Measurements from ENCODE around the gene EHD2.

DNA sequence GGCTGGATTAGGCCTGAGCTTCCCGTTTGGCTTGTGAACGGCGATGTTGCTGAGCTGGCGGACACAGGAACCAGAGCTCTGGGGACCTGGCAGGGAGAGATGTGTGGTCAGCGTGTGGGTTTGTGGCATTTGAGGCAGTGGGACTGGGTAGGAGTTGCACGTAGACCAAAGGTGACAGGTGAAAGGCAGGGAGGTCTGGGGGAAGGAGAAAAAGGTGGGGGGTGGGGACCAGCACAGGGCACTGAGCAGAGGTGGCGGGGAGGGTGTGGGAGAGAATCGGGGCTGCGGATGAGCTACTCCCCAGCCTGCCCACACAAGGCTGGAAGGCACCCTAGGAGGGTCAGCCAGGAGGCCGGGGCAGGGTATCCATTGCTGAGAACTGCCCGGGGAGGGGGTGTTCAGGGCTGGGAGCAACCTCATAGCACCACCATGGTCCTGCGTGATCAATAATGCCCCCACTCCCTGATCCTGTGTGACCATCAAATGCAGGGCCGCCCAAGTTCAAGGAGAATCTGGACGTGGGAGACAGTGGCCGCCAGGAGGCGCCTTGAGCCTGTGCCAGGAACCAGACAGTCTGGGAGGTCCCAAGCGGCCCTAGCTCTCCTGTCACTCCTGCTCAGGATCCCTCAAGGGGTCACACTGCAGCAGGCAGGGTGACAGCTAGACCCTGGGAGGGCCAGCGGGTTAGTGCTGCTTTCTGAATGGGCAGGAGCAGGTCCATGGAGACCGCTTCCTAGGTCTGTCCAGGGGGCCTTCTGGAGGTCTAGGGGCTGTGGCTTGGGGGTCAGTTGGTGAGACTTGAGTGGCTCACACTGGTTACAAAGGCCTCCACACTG is 52.5 kb downstream of the EHD2 start:
- TF ChIP-seq POLR2AphosphoS5 (IDR thresholded peaks at IDR 0.05) (no peak), POLR2A (IDR thresholded peaks at IDR 0.05) (no peak)
- TF ChIP-seq, protein P1, sequence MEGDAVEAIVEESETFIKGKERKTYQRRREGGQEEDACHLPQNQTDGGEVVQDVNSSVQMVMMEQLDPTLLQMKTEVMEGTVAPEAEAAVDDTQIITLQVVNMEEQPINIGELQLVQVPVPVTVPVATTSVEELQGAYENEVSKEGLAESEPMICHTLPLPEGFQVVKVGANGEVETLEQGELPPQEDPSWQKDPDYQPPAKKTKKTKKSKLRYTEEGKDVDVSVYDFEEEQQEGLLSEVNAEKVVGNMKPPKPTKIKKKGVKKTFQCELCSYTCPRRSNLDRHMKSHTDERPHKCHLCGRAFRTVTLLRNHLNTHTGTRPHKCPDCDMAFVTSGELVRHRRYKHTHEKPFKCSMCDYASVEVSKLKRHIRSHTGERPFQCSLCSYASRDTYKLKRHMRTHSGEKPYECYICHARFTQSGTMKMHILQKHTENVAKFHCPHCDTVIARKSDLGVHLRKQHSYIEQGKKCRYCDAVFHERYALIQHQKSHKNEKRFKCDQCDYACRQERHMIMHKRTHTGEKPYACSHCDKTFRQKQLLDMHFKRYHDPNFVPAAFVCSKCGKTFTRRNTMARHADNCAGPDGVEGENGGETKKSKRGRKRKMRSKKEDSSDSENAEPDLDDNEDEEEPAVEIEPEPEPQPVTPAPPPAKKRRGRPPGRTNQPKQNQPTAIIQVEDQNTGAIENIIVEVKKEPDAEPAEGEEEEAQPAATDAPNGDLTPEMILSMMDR (IDR thresholded peaks at IDR 0.05) = peak; percentile 30 to 71

Measured in suprapubic skin (tissue), 4 donors.